Measurements from ENCODE around the gene POTEI. TPM values are rescaled to one million over a fixed set of nuclear protein-coding genes. Genes with fewer than 3 reads are reported as not detected.
"Not testable (repeated sequence)": the region's sequence is repeated elsewhere in the genome, so short reads cannot be mapped to it uniquely, and the experiment has no call there.

POTEI gene
- total RNA-seq (under 1 TPM; 0.08 to 0.24 (median 0.11) TPM), polyA plus RNA-seq (under 1 TPM; 0.26 to 0.30 TPM)

DNA sequence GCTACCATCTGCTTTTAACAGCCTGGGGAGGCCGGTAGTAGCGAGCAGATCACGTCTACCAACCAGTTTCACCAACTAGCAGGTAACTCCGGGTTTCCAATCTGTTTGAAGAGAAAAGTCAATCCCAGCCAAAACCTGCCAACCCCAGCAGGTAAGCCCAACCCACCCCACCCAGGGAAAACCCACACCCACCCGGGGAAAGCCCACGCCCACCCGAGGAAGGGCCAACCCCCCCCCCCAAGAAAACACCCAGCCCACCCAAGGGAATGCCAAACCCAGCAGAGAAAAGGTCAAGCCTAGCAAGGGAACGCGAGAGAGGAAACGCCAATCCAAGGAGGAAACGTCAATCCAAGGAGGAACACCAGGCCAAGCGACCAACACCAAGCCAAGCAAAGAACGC, at the start of gene POTEI:
Gene POTEI (minus strand): TSS at position 101 of the 400 bp plus-strand sequence. CDS start 93 bp downstream, at position 8.
- H3K27me3 ChIP-seq; H3K4me3 ChIP-seq; ATAC-seq; intact Hi-C loops (cut with DNase I); H3K27ac ChIP-seq; H3K36me3 ChIP-seq; DNase-seq; H3K9me3 ChIP-seq; FAIRE-seq; H3K4me1 ChIP-seq: not testable (repeated sequence)
- 95% methylated on average over 3 of the region's 13 CpGs; no CpG with 5 or more reads in 1 of the 2 donors for WGBS, 2 donors

DNA sequence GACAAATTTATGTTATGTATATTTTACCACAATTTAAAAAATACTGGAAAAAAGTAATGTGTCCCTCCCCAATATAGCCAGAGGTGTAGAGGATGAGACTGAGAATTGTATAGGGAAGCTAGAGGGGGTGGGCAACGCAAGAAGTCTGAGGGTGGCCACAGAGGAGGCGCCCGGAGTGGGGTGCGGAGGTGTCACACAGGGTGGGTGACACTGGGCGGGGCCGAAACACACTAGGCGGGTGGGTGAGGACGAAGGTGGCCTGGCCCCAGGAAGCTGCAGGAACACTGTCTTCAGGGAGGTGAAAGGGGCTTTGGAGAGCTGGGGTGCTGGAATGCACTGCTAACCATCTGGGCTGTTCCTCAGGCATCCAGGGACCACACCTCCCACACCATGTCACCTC, 47.3 kb upstream of the POTEI start:
- H3K4me3 ChIP-seq; H3K4me1 ChIP-seq; H3K9me3 ChIP-seq; H3K27ac ChIP-seq; FAIRE-seq; intact Hi-C loops (cut with DNase I); H3K36me3 ChIP-seq; H3K27me3 ChIP-seq; DNase-seq; ATAC-seq: not testable (repeated sequence)
- no CpG with 5 or more reads among the region's 8 CpGs for WGBS, 2 donors

DNA sequence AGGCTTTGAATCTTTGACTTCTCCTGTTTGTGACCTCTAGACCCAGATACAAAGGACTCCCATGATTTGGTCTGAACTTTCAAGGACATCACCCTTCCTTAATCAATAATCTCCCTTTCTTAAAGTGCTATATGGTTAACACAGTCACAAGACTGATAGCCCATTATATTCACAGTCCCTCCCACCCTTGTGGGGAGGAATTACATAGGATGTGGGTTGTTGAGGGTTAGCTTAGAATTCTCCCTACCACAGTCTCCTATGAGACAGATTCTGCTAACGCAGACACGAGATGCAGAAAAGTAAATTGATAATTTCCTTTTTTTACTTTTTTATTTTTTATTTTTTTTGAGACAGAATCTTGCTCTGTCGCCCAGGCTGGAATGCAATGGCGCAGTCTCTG, 45.0 kb upstream of the POTEI start:
- DNase-seq, result not testable (repeated sequence)

DNA sequence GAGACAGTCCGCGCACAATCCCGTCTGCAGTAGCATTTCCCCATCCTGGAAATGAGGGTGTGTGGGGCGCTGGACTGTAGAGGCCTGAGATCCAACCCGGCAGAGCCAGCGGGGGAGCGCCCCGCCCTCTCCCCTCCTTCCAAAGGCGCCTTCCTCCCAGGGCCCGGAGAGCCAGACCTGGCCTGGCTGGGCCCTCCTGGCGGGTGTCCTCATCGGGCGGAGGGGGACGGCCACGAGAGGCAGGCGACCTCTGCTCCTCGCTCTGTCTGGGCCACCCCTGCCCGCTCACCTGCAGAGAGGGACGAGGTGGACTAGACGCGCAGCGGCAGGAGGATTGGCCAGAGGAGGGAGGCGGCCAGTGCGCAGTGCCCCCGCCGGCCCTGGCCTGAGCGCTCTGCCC, 40.3 kb upstream of the POTEI start:
- H3K36me3 ChIP-seq; DNase-seq; intact Hi-C loops (cut with DNase I); ATAC-seq; H3K27ac ChIP-seq; FAIRE-seq; H3K9me3 ChIP-seq; H3K27me3 ChIP-seq; H3K4me3 ChIP-seq; H3K4me1 ChIP-seq: not testable (repeated sequence)
- WGBS, 2 donors, result no CpG with 5 or more reads among the region's 27 CpGs

More for the DNA sequence above, 45.0 kb upstream of the POTEI start:
- H3K9me3 ChIP-seq; ATAC-seq; FAIRE-seq; H3K4me1 ChIP-seq; H3K27ac ChIP-seq; H3K27me3 ChIP-seq; H3K36me3 ChIP-seq; intact Hi-C loops (cut with DNase I); H3K4me3 ChIP-seq: not testable (repeated sequence)
- no CpG with 5 or more reads among the region's 4 CpGs for WGBS, 2 donors

GRCh38 chr2:130548418-130548817, 39.3 kb upstream of the POTEI start:
- H3K4me3 ChIP-seq; DNase-seq; H3K9me3 ChIP-seq; FAIRE-seq; H3K27me3 ChIP-seq; H3K4me1 ChIP-seq; H3K36me3 ChIP-seq; H3K27ac ChIP-seq; ATAC-seq; intact Hi-C loops (cut with DNase I): not testable (repeated sequence)
- no CpG with 5 or more reads among the region's 3 CpGs for WGBS, 2 donors

GRCh38 chr2:130544978-130545377, 35.9 kb upstream of the POTEI start:
- FAIRE-seq; DNase-seq; H3K4me1 ChIP-seq; ATAC-seq; H3K4me3 ChIP-seq; H3K36me3 ChIP-seq; H3K27ac ChIP-seq; intact Hi-C loops (cut with DNase I); H3K9me3 ChIP-seq; H3K27me3 ChIP-seq: not testable (repeated sequence)
- WGBS, 2 donors, result no CpG with 5 or more reads among the region's 5 CpGs

GRCh38 chr2:130543785-130544528, 34.8 kb upstream of the POTEI start:
- H3K4me1 ChIP-seq; H3K27ac ChIP-seq; H3K27me3 ChIP-seq; intact Hi-C loops (cut with DNase I); ATAC-seq; H3K9me3 ChIP-seq; FAIRE-seq; DNase-seq; H3K36me3 ChIP-seq; H3K4me3 ChIP-seq: not testable (repeated sequence)
- WGBS, 2 donors, result 80% methylated on average over 1 of the region's 12 CpGs; no CpG with 5 or more reads in 1 of the 2 donors

DNA sequence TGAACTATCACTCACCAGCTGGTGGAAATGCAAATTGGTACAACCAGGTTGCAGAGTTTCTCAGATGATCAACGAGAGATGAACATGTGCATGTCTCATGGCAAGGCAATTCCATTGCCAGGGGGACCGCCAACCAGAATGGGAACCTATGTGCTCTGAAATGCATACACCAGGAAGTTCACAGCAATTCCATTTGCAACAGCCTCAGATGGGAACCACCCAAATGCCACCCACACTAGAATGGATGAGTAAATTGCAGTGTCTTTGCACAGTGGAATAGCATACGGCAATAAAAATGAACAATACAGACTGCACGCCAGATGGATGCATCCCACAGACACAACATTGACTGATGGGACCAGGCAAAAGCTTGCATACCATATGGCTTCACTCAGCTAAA, 33.7 kb upstream of the POTEI start:
- H3K27ac ChIP-seq; H3K27me3 ChIP-seq; ATAC-seq; intact Hi-C loops (cut with DNase I); H3K4me3 ChIP-seq; DNase-seq; H3K36me3 ChIP-seq; FAIRE-seq; H3K9me3 ChIP-seq; H3K4me1 ChIP-seq: not testable (repeated sequence)
- no CpG with 5 or more reads among the region's 4 CpGs for WGBS, 2 donors

GRCh38 chr2:130538271-130538670, 29.1 kb upstream of the POTEI start:
- intact Hi-C loops (cut with DNase I), result not testable (repeated sequence)

DNA sequence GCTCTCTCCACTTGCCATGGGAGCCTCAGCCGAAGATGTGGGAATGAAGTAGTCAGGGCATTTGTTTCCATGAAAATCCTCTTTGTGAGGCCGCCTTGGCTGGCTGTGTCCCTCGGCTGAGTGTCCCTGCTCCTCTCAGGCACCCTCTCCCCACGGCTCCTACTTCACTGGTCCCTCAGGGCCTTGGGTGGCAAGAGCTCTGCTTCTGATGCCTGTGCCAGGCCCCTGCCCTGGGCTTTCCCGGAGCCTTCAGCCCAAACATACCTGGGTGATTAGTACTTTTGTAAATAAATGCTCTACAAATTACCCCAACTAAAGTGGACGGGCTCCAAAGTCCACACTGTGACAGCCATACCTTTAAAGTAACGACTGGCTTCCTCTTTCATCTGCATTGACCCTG, 27.5 kb upstream of the POTEI start:
- H3K9me3 ChIP-seq, FAIRE-seq: not testable (repeated sequence)
- ATAC-seq, result peak in 2 of 4 donors; percentile 63 to 69

More at GRCh38 chr2:130538271-130538670, 29.1 kb upstream of the POTEI start:
- not testable (repeated sequence) for H3K4me3 ChIP-seq, DNase-seq, H3K9me3 ChIP-seq, H3K36me3 ChIP-seq, H3K27ac ChIP-seq, H3K27me3 ChIP-seq, FAIRE-seq, ATAC-seq, H3K4me1 ChIP-seq
- no CpG with 5 or more reads among the region's 9 CpGs for WGBS, 2 donors

GRCh38 chr2:130531672-130532071, 22.5 kb upstream of the POTEI start:
- WGBS, 2 donors, result no CpG with 5 or more reads among the region's 9 CpGs
- H3K4me1 ChIP-seq; H3K36me3 ChIP-seq; FAIRE-seq; ATAC-seq; H3K4me3 ChIP-seq; H3K9me3 ChIP-seq; H3K27me3 ChIP-seq; DNase-seq; H3K27ac ChIP-seq; intact Hi-C loops (cut with DNase I): not testable (repeated sequence)

More for the DNA sequence above, 27.5 kb upstream of the POTEI start:
- DNase-seq; H3K4me3 ChIP-seq; H3K36me3 ChIP-seq; H3K4me1 ChIP-seq; intact Hi-C loops (cut with DNase I); H3K27ac ChIP-seq; H3K27me3 ChIP-seq: not testable (repeated sequence)
- no CpG with 5 or more reads among the region's 7 CpGs for WGBS, 2 donors

DNA sequence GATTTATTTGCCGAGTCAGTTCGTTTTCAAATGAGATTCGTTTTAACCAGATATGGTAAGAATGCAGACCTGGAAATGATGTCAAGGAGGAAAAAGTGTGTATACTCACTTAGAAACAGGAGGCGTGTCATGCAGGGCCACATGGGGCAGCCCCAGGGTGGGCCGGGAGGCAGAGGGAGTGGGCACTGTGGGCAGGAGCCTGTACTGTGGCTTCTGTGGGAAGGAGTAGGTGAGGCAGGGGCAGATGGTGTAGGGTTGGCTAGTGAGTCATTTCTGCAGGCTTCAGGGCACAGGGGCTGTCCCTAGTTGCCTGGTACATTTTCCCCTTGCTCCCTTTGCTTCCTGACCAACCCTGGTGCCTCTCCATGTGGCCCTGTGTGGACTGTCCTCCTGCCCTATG, 22.1 kb upstream of the POTEI start:
- H3K36me3 ChIP-seq; H3K27me3 ChIP-seq; H3K9me3 ChIP-seq; FAIRE-seq; DNase-seq; H3K4me1 ChIP-seq; ATAC-seq; intact Hi-C loops (cut with DNase I); H3K27ac ChIP-seq; H3K4me3 ChIP-seq: not testable (repeated sequence)
- WGBS, 2 donors, result no CpG with 5 or more reads among the region's 5 CpGs

Data from pancreas (tissue), 10 donors.